ENCODE data around the gene CASK. TPM values are rescaled to one million over a fixed set of nuclear protein-coding genes. Genes with fewer than 3 reads are reported as not detected.
A peak's percentile ranks its signal among the peaks of the same experiment; 100 is the strongest.

Gene CASK
- total RNA-seq, 1 experiment from 2014 or later, result 33.5 TPM

- H3K27ac ChIP-seq (ENCODE audit: low read length), result no peak overlapping the region
- ChIA-PET POLR2A (no interaction called here), CTCF (no interaction called here)
- in situ Hi-C loops (cut with HindIII; ENCODE audit: low pct_unique_long_range_greater_than_20kb, low sequenced_read_pairs) (no loop called here), intact Hi-C loops (cut with micrococcal nuclease; ENCODE audit: unreplicated experiment) (no loop called here)
- peaks cover 2% of the 10 kb centered on the region; the same call in 1 of the 2 replicates for H3K4me1 ChIP-seq (ENCODE audit: control insufficient read depth, insufficient read depth, low read length)
- H3K9me3 ChIP-seq (ENCODE audit: control insufficient read depth, insufficient read depth, low read depth, low read length), result no peaks in the 10 kb centered on the region
- no TSS peak for BruUV-seq (replicated peaks)
- TF ChIP-seq SIN3A (IDR thresholded peaks at IDR 0.05; ENCODE audit: borderline replicate concordance, insufficient read depth, low read depth, low read length) (no peak), REST (IDR thresholded peaks at IDR 0.05; ENCODE audit: insufficient read depth in 1 of 2, low read depth in 2 of 2, low read length in 1 of 2) (no peak), POLR2AphosphoS5 (IDR thresholded peaks at IDR 0.05; ENCODE audit: low read depth, low read length) (no peak), TCF7L2 (IDR thresholded peaks at IDR 0.05; ENCODE audit: low read depth, low read length) (no peak), CTCF (IDR thresholded peaks at IDR 0.05) (no peak)
- ATAC-seq, result no peak
- no peak for DNase-seq (ENCODE audit: low read depth, low spot score)
- H3K4me3 ChIP-seq (ENCODE audit: low read depth in 2 of 2, low read length in 2 of 2), result no peak overlapping the region
- no peaks in the 10 kb centered on the region for H3K36me3 ChIP-seq (ENCODE audit: control insufficient read depth, insufficient read depth, low read length)
- no peaks in the 10 kb centered on the region for H3K27me3 ChIP-seq (ENCODE audit: control insufficient read depth, insufficient read depth, low read length)
Measured at GRCh38 chrX:41890026-41890423, 33.3 kb downstream of the CASK start.

GRCh38 chrX:41889317-41890025, 33.9 kb downstream of the CASK start:
- no peaks in the 10 kb centered on the region for H3K36me3 ChIP-seq (ENCODE audit: control insufficient read depth, insufficient read depth, low read length)
- POLR2A ChIA-PET, result no interaction called here
- ATAC-seq (peak; percentile 75), DNase-seq (ENCODE audit: low read depth, low spot score) (peak; percentile 10)
- no peak overlapping the region for H3K27ac ChIP-seq (ENCODE audit: low read length)
- BruUV-seq (replicated peaks), result no TSS peak
- no peaks in the 10 kb centered on the region for H3K9me3 ChIP-seq (ENCODE audit: control insufficient read depth, insufficient read depth, low read depth, low read length)
- no peak for TF ChIP-seq TCF7L2 (IDR thresholded peaks at IDR 0.05; ENCODE audit: low read depth, low read length)
- TF ChIP-seq CTCF (IDR thresholded peaks at IDR 0.05), result no peak
- no peak for TF ChIP-seq REST (IDR thresholded peaks at IDR 0.05; ENCODE audit: insufficient read depth in 1 of 2, low read depth in 2 of 2, low read length in 1 of 2)
- TF ChIP-seq SIN3A (IDR thresholded peaks at IDR 0.05; ENCODE audit: borderline replicate concordance, insufficient read depth, low read depth, low read length), result no peak
- TF ChIP-seq POLR2AphosphoS5 (IDR thresholded peaks at IDR 0.05; ENCODE audit: low read depth, low read length), result no peak
- peaks cover 2% of the 10 kb centered on the region; the same call in 1 of the 2 replicates for H3K4me1 ChIP-seq (ENCODE audit: control insufficient read depth, insufficient read depth, low read length)
- in situ Hi-C loops (cut with HindIII; ENCODE audit: low pct_unique_long_range_greater_than_20kb, low sequenced_read_pairs), result no loop called here
- no peaks in the 10 kb centered on the region for H3K27me3 ChIP-seq (ENCODE audit: control insufficient read depth, insufficient read depth, low read length)
- H3K4me3 ChIP-seq (ENCODE audit: low read depth in 2 of 2, low read length in 2 of 2), result no peak overlapping the region
- intact Hi-C loops (cut with micrococcal nuclease; ENCODE audit: unreplicated experiment), result no loop called here
- CTCF ChIA-PET, result no interaction called here

Measured in Panc1 (cell line).